ENCODE results near the gene DYNC1H1. TPM values are rescaled to one million over a fixed set of nuclear protein-coding genes. Genes with fewer than 3 reads are reported as not detected.

DYNC1H1 gene
- total and polyA plus RNA-seq, 10 donors: 65.9 to 446 (median 351) TPM

DNA sequence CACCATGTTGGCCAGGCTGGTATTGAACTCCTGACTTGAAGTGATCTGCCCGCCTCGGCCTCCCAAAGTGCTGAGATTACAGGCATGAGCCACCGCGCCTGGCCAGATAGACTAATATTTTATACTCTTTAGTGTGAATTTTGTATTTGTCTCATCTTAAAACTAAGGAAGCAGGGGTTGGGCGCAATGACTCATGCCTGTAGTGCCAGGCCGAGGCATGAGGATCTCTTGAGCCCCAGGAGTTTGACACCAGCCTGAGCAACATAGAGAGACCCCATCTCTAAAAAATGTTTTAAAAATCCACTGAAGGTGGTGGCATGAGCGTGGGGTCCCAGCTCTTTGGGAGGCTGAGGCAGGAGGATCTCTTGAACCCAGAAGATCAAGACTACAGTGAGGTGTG lies 9.0 kb downstream of the DYNC1H1 start:
- Histone ChIP-seq H3K27ac (peak overlapping the region in 4 of 8 donors; percentile 55 to 69 (median 68)), H3K4me3 (no peak overlapping the region), H3K4me1 (peaks cover 21 to 72% (median 42%) of the 10 kb centered on the region in 6 donors), H3K36me3 (peaks cover 0 to 64% (median 24%) of the 10 kb centered on the region in 6 donors), H3K9me3 (no peaks in the 10 kb centered on the region), H3K27me3 (replicated peaks in 1 of 7) (no peaks in the 10 kb centered on the region)
- DNase-seq: no peak
- intact Hi-C loops (cut with DNase I; ENCODE audit: low total_unique reads): no loop called here
- 90 to 93% (median 92%) methylated on average over 7 of the region's 7 CpGs for WGBS, 5 donors
- no peak for TF ChIP-seq CTCF (IDR thresholded peaks at IDR 0.05 in 8 of 11, conservative IDR thresholded peaks at IDR 0.05 in 3 of 11)
- no peak for TF ChIP-seq POLR2AphosphoS5 (IDR thresholded peaks at IDR 0.05)
- no peak for TF ChIP-seq POLR2A (IDR thresholded peaks at IDR 0.05)

- Histone ChIP-seq H3K27me3 (replicated peaks in 1 of 7) (no peaks in the 10 kb centered on the region), H3K4me3 (no peak overlapping the region), H3K4me1 (peaks cover 21 to 55% (median 34%) of the 10 kb centered on the region in 6 donors), H3K27ac (no peak overlapping the region), H3K9me3 (no peaks in the 10 kb centered on the region), H3K36me3 (peaks cover 0 to 64% (median 38%) of the 10 kb centered on the region in 6 donors)
- WGBS, 5 donors: 71 to 93% (median 91%) methylated on average over 7 of the region's 7 CpGs
- intact Hi-C loops (cut with DNase I; ENCODE audit: low total_unique reads): no loop called here
- TF ChIP-seq POLR2A (IDR thresholded peaks at IDR 0.05): no peak
- no peak for TF ChIP-seq POLR2AphosphoS5 (IDR thresholded peaks at IDR 0.05)
- TF ChIP-seq CTCF (IDR thresholded peaks at IDR 0.05 in 8 of 11, conservative IDR thresholded peaks at IDR 0.05 in 3 of 11): no peak
- DNase-seq: no peak
Measured at GRCh38 chr14:101975231-101975630, 10.9 kb downstream of the DYNC1H1 start.

DNA sequence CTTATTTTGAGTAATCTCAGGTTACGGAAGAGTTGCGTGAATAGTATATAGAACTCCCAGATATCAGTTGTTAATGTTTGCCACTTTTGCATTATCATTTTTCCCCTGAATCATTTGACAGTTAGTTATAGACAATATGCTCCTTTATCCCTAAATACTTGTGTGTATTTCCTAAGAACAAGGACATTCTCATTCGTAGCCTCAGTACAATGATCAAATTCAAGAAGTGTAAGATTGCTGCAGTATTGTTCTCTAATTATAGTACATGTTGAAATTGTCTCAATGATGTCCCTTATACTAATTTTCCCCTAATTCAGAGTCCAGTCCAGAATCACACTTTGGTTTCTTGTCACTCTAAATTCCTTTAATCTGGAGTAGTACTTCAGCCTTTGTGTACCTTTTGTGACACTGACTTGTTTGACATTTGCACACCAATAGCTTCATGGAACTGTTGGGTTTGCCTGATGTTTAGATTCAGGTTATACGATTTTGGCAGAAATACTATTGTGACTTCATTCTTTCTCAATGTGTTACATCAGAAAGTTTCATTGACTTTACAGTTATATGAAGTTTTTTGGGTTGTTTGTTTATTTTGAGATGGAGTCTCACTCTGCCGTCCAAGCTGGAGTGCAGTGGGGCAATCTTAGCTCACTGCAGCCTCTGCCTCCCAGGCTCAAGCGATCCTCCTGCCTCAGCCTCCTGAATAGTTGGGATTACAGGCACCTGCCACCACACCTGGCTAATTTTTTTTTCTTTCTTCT lies 13.1 kb downstream of the DYNC1H1 start:
- intact Hi-C loops (cut with DNase I; ENCODE audit: low total_unique reads): no loop called here
- no peak for TF ChIP-seq CTCF (IDR thresholded peaks at IDR 0.05 in 8 of 11, conservative IDR thresholded peaks at IDR 0.05 in 3 of 11)
- TF ChIP-seq POLR2A (IDR thresholded peaks at IDR 0.05): no peak
- no peak for TF ChIP-seq POLR2AphosphoS5 (IDR thresholded peaks at IDR 0.05)
- no peak overlapping the region for H3K27ac ChIP-seq
- no peaks in the 10 kb centered on the region for H3K27me3 ChIP-seq (replicated peaks in 1 of 7)
- peaks cover 7 to 42% (median 25%) of the 10 kb centered on the region in 6 donors for H3K4me1 ChIP-seq
- H3K9me3 ChIP-seq: no peaks in the 10 kb centered on the region
- 88 to 91% (median 90%) methylated on average over 6 of the region's 6 CpGs for WGBS, 5 donors
- no peak for DNase-seq
- peaks cover 0 to 86% (median 59%) of the 10 kb centered on the region in 6 donors for H3K36me3 ChIP-seq
- no peak overlapping the region for H3K4me3 ChIP-seq

DNA sequence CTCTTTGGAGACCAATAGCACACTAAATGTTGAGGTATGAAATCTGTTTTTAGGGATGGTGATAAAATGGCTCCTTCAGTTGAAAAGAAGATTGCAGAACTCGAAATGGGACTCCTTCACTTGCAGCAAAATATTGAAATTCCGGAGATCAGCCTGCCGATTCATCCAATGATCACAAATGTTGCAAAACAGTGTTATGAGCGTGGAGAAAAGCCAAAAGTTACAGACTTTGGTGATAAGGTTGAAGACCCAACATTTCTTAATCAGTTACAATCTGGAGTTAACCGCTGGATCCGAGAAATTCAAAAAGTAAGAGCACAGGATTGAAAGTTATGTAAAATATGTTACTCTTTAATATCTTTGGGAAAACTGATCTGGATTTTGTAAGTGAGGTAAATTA lies 15.3 kb downstream of the DYNC1H1 start:
- peak overlapping the region in 1 of 8 donors; percentile 51 for H3K27ac ChIP-seq
- TF ChIP-seq POLR2AphosphoS5 (IDR thresholded peaks at IDR 0.05): no peak
- TF ChIP-seq POLR2A (IDR thresholded peaks at IDR 0.05): no peak
- no peak for TF ChIP-seq CTCF (IDR thresholded peaks at IDR 0.05 in 8 of 11, conservative IDR thresholded peaks at IDR 0.05 in 3 of 11)
- H3K36me3 ChIP-seq: peaks cover 0 to 100% (median 77%) of the 10 kb centered on the region in 6 donors
- H3K9me3 ChIP-seq: no peaks in the 10 kb centered on the region
- no peak overlapping the region for H3K4me3 ChIP-seq
- H3K4me1 ChIP-seq: peaks cover 0 to 21% (median 10%) of the 10 kb centered on the region in 6 donors
- intact Hi-C loops (cut with DNase I; ENCODE audit: low total_unique reads): no loop called here
- DNase-seq: no peak
- WGBS, 5 donors: 82 to 92% (median 87%) methylated on average over 6 of the region's 6 CpGs
- H3K27me3 ChIP-seq (replicated peaks in 1 of 7): no peaks in the 10 kb centered on the region

Data from spleen (tissue), 11 donors.